ENCODE measurements around the gene VILL.
"Not testable (repeated sequence)": the region's sequence is repeated elsewhere in the genome, so short reads cannot be mapped to it uniquely, and the experiment has no call there.

Gene VILL

DNA sequence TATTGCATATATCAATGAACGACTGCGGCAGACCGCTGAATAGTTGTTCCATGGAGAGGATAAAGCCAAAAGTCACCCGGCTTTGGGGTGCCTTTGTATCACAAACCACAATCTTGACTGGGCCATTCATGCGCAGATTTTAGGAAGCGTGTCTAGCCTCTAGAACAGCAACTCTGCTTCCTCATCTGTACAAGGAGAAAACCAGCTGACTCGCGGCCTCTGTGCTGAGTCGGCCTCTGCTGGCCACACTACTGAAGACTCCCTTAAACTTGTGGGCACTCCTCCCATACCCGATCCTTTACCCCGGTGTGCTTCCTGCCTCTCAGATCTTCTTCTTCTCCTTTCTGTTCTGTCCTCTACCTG lies 49.3 kb downstream of the VILL start:
- DNase-seq, result no peak

DNA sequence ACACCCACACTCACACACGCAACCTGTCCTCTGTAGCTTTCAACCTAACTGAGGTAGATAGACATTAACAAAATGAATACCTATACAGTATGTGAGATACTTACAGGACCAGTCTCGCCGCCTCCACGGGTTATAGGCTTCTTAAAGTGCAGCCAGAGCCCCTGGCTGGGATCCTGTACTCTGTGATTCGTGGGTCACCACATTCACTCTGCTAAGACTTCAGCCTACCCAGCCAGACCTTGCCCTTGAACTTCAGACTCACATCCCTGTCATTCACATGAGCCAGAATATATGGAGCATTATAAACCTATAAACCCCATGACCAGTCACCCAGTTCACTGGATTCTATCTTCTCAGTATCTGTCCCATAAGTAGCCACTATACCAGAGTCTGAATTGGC lies 49.8 kb downstream of the VILL start:
- no peak for DNase-seq

DNA sequence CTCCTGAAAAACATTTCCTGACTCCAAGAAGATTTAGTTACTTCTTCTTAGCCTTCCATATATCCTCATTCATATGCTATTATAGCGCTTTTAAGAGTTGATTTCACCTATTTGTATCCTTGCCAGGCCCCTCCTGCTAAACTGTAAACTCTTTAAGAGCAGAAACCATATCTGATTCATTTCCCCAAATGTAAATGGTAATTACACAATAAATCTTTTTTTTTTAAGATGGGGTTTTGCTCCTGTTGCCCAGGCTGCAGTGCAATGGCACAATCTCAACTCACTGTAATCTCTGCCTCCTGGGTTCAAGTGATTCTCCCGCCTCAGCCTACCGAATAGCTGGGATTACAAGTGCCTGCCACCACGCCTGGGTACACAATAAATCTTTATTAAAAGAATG lies 52.9 kb downstream of the VILL start:
- no peak for DNase-seq

DNA sequence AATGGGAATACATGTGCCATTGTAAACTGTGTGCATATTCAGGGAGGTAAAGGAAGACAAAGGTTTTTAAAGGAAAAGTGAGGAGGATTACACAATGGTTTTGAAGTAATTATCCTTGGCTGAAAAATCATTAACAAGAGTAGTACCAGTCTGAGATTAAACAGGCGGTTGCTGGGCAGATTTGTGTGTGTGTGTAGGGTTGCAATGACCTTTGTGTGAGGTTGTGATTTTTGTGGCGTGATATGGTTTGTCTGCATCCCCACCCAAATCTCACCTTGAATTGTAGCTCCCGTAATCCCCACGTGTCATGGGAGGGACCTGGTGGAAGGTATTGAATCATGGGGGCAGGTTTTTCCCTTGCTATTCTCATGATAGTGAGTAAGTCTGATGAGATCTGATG lies 55.4 kb downstream of the VILL start:
- no peak for DNase-seq

DNA sequence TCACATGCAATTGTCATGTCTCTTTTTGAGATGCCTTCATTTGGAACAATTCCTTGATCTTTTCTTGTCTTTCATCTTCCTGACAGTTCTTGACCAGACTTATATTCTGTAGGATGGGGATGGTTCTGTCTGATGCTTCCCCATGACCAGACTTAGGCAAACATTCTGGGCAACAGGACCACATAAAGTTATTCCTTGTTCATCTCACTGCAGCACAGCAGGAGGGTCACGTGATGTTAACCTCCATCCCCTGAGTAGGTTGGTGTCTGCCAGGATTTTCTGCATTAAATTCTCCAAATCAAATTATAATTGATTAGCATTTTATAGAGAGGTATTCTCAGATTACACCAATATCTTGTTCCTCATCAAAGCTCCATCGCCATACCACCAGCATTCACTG lies 56.2 kb downstream of the VILL start:
- no peak for DNase-seq

DNA sequence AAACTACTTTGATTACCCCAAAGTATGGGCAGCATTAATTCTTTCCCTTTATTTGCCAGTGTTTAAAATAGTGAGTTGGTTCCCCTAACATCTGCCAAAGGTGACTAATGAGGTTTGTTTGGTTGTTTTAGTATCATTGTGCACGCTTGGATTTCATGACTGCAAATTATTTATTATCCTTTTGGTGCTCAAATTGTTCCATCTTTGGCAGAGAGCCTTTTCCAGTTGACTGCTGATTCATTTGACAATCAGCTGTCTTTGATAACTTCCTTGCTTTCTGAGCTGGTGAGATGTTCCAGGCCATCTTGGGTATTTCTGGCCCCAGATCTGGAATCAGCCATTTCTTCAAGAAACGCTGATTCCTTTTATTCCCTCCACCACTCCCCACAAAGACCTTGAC lies 57.3 kb downstream of the VILL start:
- no peak for DNase-seq

DNA sequence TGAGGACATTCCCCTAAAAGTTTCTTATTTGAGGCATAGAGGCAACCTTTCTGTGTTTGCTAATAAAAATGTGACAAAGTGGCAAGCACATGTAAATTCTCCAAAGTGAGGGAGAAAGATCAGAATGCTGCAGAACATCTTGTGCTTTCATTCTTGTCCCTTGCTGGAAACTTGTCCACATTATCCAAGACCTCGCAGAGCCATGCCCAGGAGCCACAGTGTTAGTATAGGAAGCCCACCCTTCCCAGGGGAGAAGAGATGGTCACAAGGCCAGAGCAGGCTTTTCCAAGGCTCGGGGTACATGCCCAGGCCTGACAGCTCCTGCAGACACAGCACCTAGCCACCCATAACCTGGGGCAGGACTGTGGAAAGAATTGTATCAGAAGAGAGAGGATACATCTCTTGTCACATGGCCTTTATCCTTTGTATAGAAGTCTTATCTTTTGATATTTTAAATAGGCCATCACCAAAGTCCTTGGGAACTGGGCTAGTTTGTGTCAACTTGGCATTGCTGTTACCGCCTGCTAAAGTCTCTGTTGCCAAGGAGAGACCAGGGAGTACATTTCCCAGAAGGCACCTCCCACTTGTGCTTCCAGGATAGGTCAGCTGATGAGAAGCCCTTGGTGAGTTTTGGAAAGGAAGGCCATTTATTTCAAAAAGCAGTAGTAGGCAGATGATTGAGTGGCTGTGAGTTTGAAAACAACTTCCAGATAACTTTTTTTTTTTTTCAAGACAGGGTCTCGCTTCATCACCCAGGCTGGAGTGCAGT lies 59.0 kb downstream of the VILL start:
- DNase-seq, result no peak

DNA sequence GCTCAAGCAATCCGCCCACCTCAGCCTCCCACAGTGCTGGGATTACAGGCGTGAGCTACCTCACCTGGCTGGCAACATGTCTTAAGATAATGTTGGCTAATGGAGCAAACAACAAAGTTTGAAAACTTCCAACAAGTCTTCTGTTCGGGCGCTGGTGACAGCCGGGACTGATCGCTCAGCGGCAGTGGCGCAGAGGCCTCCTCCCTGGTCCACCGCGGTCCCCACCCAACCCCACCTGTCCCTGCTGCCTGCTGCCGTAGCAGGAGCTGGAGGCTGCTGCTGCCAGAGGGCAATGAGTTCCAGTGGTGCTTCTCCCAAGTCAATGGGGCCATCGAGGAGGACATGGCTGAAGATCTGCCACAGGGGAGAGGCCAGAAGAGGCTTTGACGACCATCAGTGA lies 60.5 kb downstream of the VILL start:
- DNase-seq, result no peak

DNA sequence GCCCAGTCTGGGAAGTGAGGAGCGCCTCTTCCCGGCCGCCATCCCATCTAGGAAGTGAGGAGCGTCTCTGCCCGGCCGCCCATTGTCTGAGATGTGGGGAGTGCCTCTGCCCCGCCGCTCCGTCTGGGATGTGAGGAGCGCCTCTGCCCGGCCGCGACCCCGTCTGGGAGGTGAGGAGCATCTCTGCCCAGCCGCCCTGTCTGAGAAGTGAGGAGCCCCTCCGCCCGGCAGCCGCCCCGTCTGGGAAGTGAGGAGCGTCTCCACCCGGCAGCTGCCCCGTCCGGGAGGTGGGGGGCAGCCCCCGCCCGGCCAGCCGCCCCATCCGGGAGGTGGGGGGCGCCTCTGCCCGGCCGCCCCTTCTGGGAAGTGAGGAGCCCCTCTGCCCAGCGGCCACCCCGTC lies 62.7 kb downstream of the VILL start:
- DNase-seq, result not testable (repeated sequence)

DNA sequence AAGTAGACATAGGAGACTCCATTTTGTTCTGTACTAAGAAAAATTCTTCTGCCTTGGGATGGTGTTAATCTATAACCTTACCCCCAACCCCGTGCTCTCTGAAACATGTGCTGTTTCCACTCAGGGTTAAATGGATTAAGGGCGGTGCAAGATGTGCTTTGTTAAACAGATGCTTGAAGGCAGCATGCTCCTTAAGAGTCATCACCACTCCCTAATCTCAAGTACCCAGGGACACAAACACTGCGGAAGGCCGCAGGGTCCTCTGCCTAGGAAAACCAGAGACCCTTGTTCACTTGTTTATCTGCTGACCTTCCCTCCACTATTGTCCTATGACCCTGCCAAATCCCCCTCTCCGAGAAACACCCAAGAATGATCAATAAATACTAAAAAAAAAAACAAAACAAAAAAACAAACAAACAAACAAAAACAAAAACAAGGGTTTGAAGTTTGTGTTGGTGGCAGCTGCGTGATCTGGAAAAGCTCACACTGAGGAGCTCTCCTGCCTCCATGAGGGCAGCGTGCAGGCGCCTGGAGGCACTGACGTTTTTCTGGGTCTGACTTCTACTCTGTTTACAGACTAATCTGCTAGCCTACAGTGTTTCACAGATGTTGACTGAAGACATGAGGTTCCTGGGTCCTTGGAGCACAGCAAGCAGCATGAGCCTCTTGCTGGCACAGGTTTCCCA lies 63.4 kb downstream of the VILL start:
- DNase-seq, result not testable (repeated sequence)

DNA sequence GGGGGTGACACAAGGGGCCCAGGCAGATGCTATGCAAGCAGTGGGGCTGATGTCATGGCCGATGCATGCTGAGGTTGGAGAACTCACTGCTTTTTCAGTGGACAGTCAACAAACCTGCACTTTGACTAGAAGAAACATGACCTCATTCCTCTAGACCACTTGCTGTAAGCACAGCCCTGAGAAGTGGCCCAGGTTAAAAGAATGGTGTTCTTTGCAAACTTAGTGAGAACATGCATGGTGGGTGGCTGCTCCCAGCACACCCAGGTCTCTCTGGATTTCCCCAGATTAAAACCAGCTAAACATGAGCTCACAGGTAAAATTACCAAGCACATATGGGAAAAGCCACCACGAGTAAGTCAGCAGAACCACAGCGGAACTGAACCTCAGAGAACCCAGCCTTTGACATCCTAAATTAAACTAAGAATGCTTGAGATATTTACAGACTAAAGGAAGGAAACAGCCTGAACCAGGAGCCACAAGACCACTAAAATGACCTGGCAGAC lies 64.0 kb downstream of the VILL start:
- no peak for DNase-seq

All from effector CD8-positive, alpha-beta T cell (primary cell).